Gastroesophageal sphincter (tissue), 4 donors: Measurements from ENCODE around the gene KIZ. TPM values are rescaled to one million over a fixed set of nuclear protein-coding genes. Genes with fewer than 3 reads are reported as not detected.

Source experiments
- ATAC-seq: fragments of 150-250 bp; one replicate; pipeline ENCODE4 v1.9.1; 2016; ENCODE audit warnings: mild to moderate bottlenecking, moderate library complexity
- H3K27ac ChIP-seq, 4 donors: fragments of 200-600 bp; sonication (generic) in 3 of 4; 1 replicate in 3 of 4; 2 replicates in 1 of 4; pipeline ENCODE4 v1.5.1; 2016 to 2019
- H3K27me3 ChIP-seq: fragments of 200-600 bp; sonication (generic); one replicate; pipeline ENCODE4 v1.5.1; 2019
- H3K36me3 ChIP-seq, 2 donors: fragments of 200-600 bp; sonication (generic); one replicate each; pipeline ENCODE4 v1.5.1; 2019; ENCODE audit warnings: control low read depth in 1 of 2
- H3K4me1 ChIP-seq, 3 donors: fragments of 200-600 bp; sonication (generic); 1 replicate in 2 of 3; 2 replicates in 1 of 3; pipeline ENCODE4 v1.5.1; 2016 to 2019; ENCODE audit warnings: control low read depth in 2 of 3
- H3K4me3 ChIP-seq, 2 donors: fragments of 200-600 bp; sonication (generic); one replicate each; pipeline ENCODE4 v1.5.1; 2019; ENCODE audit warnings: mild to moderate bottlenecking in 1 of 2, moderate library complexity in 1 of 2
- H3K9me3 ChIP-seq, 3 donors: fragments of 200-600 bp; sonication (generic); one replicate each; pipeline ENCODE4 v1.5.1; 2017 to 2019; ENCODE audit warnings: control low read depth in 2 of 3
- CTCF ChIP-seq, 4 experiments: fragments of 200-600 bp in 2 of 4; fragments of 450-650 bp in 2 of 4; sonication (generic) in 1 of 4; IDR thresholded peaks; one replicate each; pipeline ENCODE4 v1.5.1; 2017 to 2019; ENCODE audit warnings: antibody characterized with exemption in 4 of 4, mild to moderate bottlenecking in 2 of 4, moderate library complexity in 2 of 4
- EP300 ChIP-seq: sonication (generic); formaldehyde crosslinking; IDR thresholded peaks from one replicate; pipeline ENCODE4 v1.6.1; 2017; ENCODE audit warnings: antibody characterized with exemption, mild to moderate bottlenecking
- POLR2A ChIP-seq, 2 donors: fragments of 450-650 bp; IDR thresholded peaks; one replicate each; pipeline ENCODE4 v1.6.1; 2017; ENCODE audit warnings: antibody characterized with exemption in 2 of 2, mild to moderate bottlenecking in 2 of 2, moderate library complexity in 1 of 2
- POLR2AphosphoS5 ChIP-seq: sonication (generic); formaldehyde crosslinking; IDR thresholded peaks from one replicate; pipeline ENCODE4 v1.6.1; 2017; ENCODE audit warnings: antibody characterized with exemption
- WGBS, 2 donors: methylation state at CpG; one replicate each; pipeline ENCODE4 v1.1.5; 2018; ENCODE audit warnings: low coverage in 1 of 2; 5-methylcytosine and 5-hydroxymethylcytosine counted together
- total RNA-seq, 4 donors: library from RNA; depleted of rRNA; stranded (reverse); fragments of >200 nt; gene quantifications; one replicate each; pipeline ENCODE4 v1.1.0, GENCODE V29; 2016

KIZ gene
- total RNA-seq, 4 donors from 2014 or later, result 19.9 to 31.0 (median 30.6) TPM

- H3K27me3 ChIP-seq, result no peaks in the 10 kb centered on the region
- H3K4me1 ChIP-seq, result no peaks in the 10 kb centered on the region
- WGBS, 2 donors, result 40 to 64% methylated on average over 2 of the region's 2 CpGs
- H3K27ac ChIP-seq, result no peak overlapping the region
- H3K4me3 ChIP-seq, result no peak overlapping the region
- peaks cover 0 to 7% of the 10 kb centered on the region in 2 donors for H3K36me3 ChIP-seq
- peaks cover 0 to 15% (median 0%) of the 10 kb centered on the region in 3 donors for H3K9me3 ChIP-seq
- no peak for ATAC-seq
- TF ChIP-seq POLR2A (IDR thresholded peaks at IDR 0.05) (no peak), EP300 (no peak), CTCF (IDR thresholded peaks at IDR 0.05) (no peak), POLR2AphosphoS5 (no peak)
Observed at GRCh38 chr20:21179757-21180156, 53.9 kb downstream of the KIZ start.

DNA sequence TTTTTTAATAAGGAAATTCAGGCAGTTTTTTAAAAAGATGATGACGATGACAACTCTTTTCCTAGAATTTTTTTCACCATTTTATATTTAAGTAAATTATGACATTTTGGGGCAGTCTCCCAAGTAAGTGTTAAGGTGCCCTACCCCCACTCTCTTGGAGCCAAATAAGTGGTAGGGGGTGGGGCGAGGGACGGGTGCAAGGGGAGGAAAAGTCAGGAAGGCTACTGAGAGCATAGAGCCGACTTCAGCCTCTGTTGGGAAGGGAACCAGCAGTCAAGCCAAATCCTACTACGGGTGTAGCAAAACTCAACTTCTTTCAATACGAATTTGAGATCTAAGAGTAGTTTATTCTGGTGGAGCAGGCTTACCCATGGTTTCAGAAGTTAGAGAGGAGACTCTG is 54.4 kb downstream of the KIZ start:
- Histone ChIP-seq H3K9me3 (peaks cover 0 to 15% (median 0%) of the 10 kb centered on the region in 3 donors), H3K4me3 (no peak overlapping the region), H3K36me3 (peaks cover 0 to 4% of the 10 kb centered on the region in 2 donors), H3K27me3 (no peaks in the 10 kb centered on the region), H3K27ac (no peak overlapping the region), H3K4me1 (no peaks in the 10 kb centered on the region)
- 68 to 100% methylated on average over 1 to 5 of the region's 6 CpGs for WGBS, 2 donors
- TF ChIP-seq POLR2AphosphoS5 (no peak), CTCF (IDR thresholded peaks at IDR 0.05) (no peak), EP300 (no peak), POLR2A (IDR thresholded peaks at IDR 0.05) (no peak)
- no peak for ATAC-seq

DNA sequence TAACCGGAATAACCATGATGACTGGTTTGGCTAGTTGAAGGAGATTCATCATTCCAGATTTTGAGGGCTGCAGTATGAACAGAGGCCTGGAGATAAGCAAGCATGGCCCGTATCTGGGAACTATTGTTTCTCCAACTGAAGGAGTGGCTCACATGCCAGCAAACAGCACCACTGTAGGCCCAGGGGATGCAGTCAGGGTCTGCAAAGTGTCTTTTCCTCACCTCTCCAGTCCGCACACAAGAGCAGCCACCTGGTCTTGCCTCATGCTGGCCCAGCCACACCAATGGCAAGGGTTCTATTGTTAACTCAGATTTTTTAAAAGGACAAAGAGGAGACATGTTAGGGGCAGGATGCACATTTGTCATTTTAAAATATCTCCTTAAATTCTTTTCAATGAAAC is 55.1 kb downstream of the KIZ start:
- peaks cover 0 to 6% of the 10 kb centered on the region in 2 donors for H3K36me3 ChIP-seq
- peaks cover 0 to 15% (median 0%) of the 10 kb centered on the region in 3 donors for H3K9me3 ChIP-seq
- no peaks in the 10 kb centered on the region for H3K4me1 ChIP-seq
- ATAC-seq, result no peak
- H3K4me3 ChIP-seq, result no peak overlapping the region
- H3K27ac ChIP-seq, result no peak overlapping the region
- H3K27me3 ChIP-seq, result no peaks in the 10 kb centered on the region
- 89 to 90% methylated on average over 2 to 3 of the region's 3 CpGs for WGBS, 2 donors
- TF ChIP-seq POLR2AphosphoS5 (no peak), EP300 (no peak), CTCF (IDR thresholded peaks at IDR 0.05) (no peak), POLR2A (IDR thresholded peaks at IDR 0.05) (no peak)

GRCh38 chr20:21182832-21183563 is 57.1 kb downstream of the KIZ start:
- no peak overlapping the region for H3K4me3 ChIP-seq
- ATAC-seq, result no peak

More at GRCh38 chr20:21182832-21183563, 57.1 kb downstream of the KIZ start:
- Histone ChIP-seq H3K4me1 (no peaks in the 10 kb centered on the region), H3K9me3 (peaks cover 0 to under 1% (median 0%) of the 10 kb centered on the region in 3 donors), H3K36me3 (peaks cover 0 to 13% of the 10 kb centered on the region in 2 donors), H3K27ac (no peak overlapping the region), H3K27me3 (no peaks in the 10 kb centered on the region)
- TF ChIP-seq POLR2A (IDR thresholded peaks at IDR 0.05) (no peak), EP300 (no peak), CTCF (IDR thresholded peaks at IDR 0.05) (no peak), POLR2AphosphoS5 (no peak)
- WGBS, 2 donors, result 62 to 83% methylated on average over 7 of the region's 7 CpGs
